Kidney epithelial cell (primary cell): ENCODE measurements around the gene CKB. TPM values are rescaled to one million over a fixed set of nuclear protein-coding genes. Genes with fewer than 3 reads are reported as not detected.
A peak's percentile ranks its signal among the peaks of the same experiment; 100 is the strongest.
"Not testable (repeated sequence)": the region's sequence is repeated elsewhere in the genome, so short reads cannot be mapped to it uniquely, and the experiment has no call there.

Source experiments
- DNase-seq: peaks from one replicate; pipeline ENCODE4 v3.0.0-alpha.2; 2010; ENCODE audit warnings: low read depth
- H3K27me3 ChIP-seq: 2 replicates; pipeline ENCODE4 v1.6.0; 2011; ENCODE audit warnings: low read length; ENCODE audit not compliant: control insufficient read depth, insufficient read depth
- H3K36me3 ChIP-seq: 2 replicates; pipeline ENCODE4 v1.5.1; 2011; ENCODE audit warnings: low read length; ENCODE audit not compliant: control insufficient read depth, insufficient read depth
- H3K4me3 ChIP-seq: 2 replicates; pipeline ENCODE4 v1.5.1; 2011; ENCODE audit warnings: low read depth, mild to moderate bottlenecking, control low read depth, low read length
- CTCF ChIP-seq: IDR thresholded peaks from 2 replicates; pipeline ENCODE4 v1.5.1; 2011; ENCODE audit warnings: mild to moderate bottlenecking, moderate library complexity, low read length, control low read depth, inconsistent platforms; ENCODE audit not compliant: insufficient read depth, poor library complexity, severe bottlenecking
- total RNA-seq: library from RNA; depleted of rRNA; stranded (reverse); fragments of >200 nt; gene quantifications from 2 replicates; pipeline ENCODE4 v1.2.3, GENCODE V29; 2015

Gene CKB
- total RNA-seq, 1 donor from 2014 or later, result 78.7 TPM

- no peak for DNase-seq
- peak within 1 kb of the TSS; percentile 91 for H3K4me3 ChIP-seq
- TF ChIP-seq CTCF, result no peak
- no peaks in the 10 kb centered on the region for H3K36me3 ChIP-seq
- no peaks in the 10 kb centered on the region for H3K27me3 ChIP-seq
These were observed 6.2 kb upstream of the CKB start, which contains the start of gene TRMT61A for GRCh38 chr14:103528587-103529382. Gene TRMT61A, plus strand, starts transcription at chr14:103529196. Its CDS starts 783 bp downstream, at chr14:103529979.

GRCh38 chr14:103528146-103528586, 5.5 kb upstream of the CKB start:
- no peaks in the 10 kb centered on the region for H3K36me3 ChIP-seq
- TF ChIP-seq CTCF, result no peak
- no peak for DNase-seq
- H3K4me3 ChIP-seq, result peak overlapping the region; percentile 91
- peaks cover 2% of the 10 kb centered on the region for H3K27me3 ChIP-seq

- Histone ChIP-seq H3K36me3 (no peaks in the 10 kb centered on the region), H3K27me3 (peaks cover 8% of the 10 kb centered on the region), H3K4me3 (no peak overlapping the region)
- DNase-seq, result no peak
- TF ChIP-seq CTCF, result no peak
These were observed 4.9 kb upstream of the CKB start for GRCh38 chr14:103527408-103528145.

GRCh38 chr14:103526914-103527248, 4.3 kb upstream of the CKB start:
- DNase-seq, result no peak
- no peak for TF ChIP-seq CTCF
- Histone ChIP-seq H3K36me3 (no peaks in the 10 kb centered on the region), H3K4me3 (no peak overlapping the region), H3K27me3 (peaks cover 12% of the 10 kb centered on the region)

- no peak for DNase-seq
- peaks cover 12% of the 10 kb centered on the region for H3K27me3 ChIP-seq
- no peak for TF ChIP-seq CTCF
- H3K36me3 ChIP-seq, result no peaks in the 10 kb centered on the region
- H3K4me3 ChIP-seq, result no peak overlapping the region
These were observed 3.8 kb upstream of the CKB start for GRCh38 chr14:103526247-103526913.

- not testable (repeated sequence) for DNase-seq, H3K4me3 ChIP-seq, H3K36me3 ChIP-seq
- peaks cover 12% of the 10 kb centered on the region for H3K27me3 ChIP-seq
These were observed 3.0 kb upstream of the CKB start for GRCh38 chr14:103525430-103526246.
